A549 (cell line): ENCODE results near the gene HNF4A. TPM values are rescaled to one million over a fixed set of nuclear protein-coding genes. Genes with fewer than 3 reads are reported as not detected.

Experiments used
- ATAC-seq, 2 experiments: fragments of 200-7000 bp in 1 of 2; fragments of >200 bp in 1 of 2; cut with Nextera tagmentation in 1 of 2; cut with Tn5 transposase in 1 of 2; 3 replicates each; pipeline versions ENCODE4 v1.8.0 to v1.9.1; 2018 to 2020; ENCODE audit warnings: mild to moderate bottlenecking in 1 of 2, moderate library complexity in 1 of 2
- CTCF ChIA-PET: fragments of 300-600 bp; sonication (Branson Sonifier 250); formaldehyde crosslinking; extraction: SDS; loops from one replicate; lab custom pipeline; 2021; ENCODE audit warnings: antibody characterized with exemption, inconsistent platforms; lab: Yijun Ruan, JAX
- POLR2A ChIA-PET: fragments of 350-600 bp; formaldehyde crosslinking; extraction: SDS; loops from one replicate; lab custom pipeline; 2021; ENCODE audit warnings: antibody characterized with exemption, inconsistent platforms; lab: Yijun Ruan, JAX
- DNase-seq, 2 experiments: peaks; one replicate each; pipeline versions ENCODE4 v3.0.0 to v3.0.0-alpha.2; 2011 to 2016; ENCODE audit warnings: low read depth in 1 of 2, low spot score in 1 of 2
- FAIRE-seq: peaks from 2 replicates; lab custom pipeline; 2011; peaks lifted over from hg19 to GRCh38; lab: Jason Lieb, UNC
- H3K27ac ChIP-seq, 2 experiments: fragments of >200 bp; sonication (Bioruptor Twin); formaldehyde crosslinking; 3 replicates each; pipeline ENCODE4 v1.5.1; 2016 to 2017
- H3K4me1 ChIP-seq: fragments of >200 bp; sonication (Bioruptor Twin); formaldehyde crosslinking; 3 replicates; pipeline ENCODE4 v1.6.1; 2016
- H3K4me2 ChIP-seq: fragments of >200 bp; sonication (Bioruptor Twin); formaldehyde crosslinking; 3 replicates; pipeline ENCODE4 v1.6.1; 2016
- H3K4me3 ChIP-seq: fragments of >200 bp; sonication (Bioruptor Twin); formaldehyde crosslinking; 3 replicates; pipeline ENCODE4 v1.5.1; 2016
- H3K9me3 ChIP-seq: fragments of >200 bp; sonication (Bioruptor Twin); formaldehyde crosslinking; 3 replicates; pipeline ENCODE4 v1.6.1; 2016
- CEBPB ChIP-seq, 2 experiments: fragments of >200 bp in 1 of 2; sonication (Bioruptor Twin) in 1 of 2; formaldehyde crosslinking in 1 of 2; IDR thresholded peaks; 2 replicates each; pipeline ENCODE4 v1.6.1; 2012 to 2016
- CHD4 ChIP-seq: fragments of 200-600 bp; sonication (generic); IDR thresholded peaks from 2 replicates; pipeline ENCODE4 v1.6.1; 2016; ENCODE audit warnings: antibody characterized with exemption, mild to moderate bottlenecking, borderline replicate concordance
- FOSL2 ChIP-seq, 2 experiments: fragments of 450-650 bp in 1 of 2; fragments of >200 bp in 1 of 2; sonication (Bioruptor Twin) in 1 of 2; formaldehyde crosslinking; IDR thresholded peaks; 2 replicates each; pipeline versions ENCODE4 v1.5.0 to v1.6.1; 2016 to 2020; ENCODE audit warnings: mild to moderate bottlenecking in 1 of 2, moderate library complexity in 1 of 2
- HEYL ChIP-seq: fragments of 250-450 bp; sonication (Bioruptor Pico); IDR thresholded peaks from 2 replicates; pipeline ENCODE4 v1.8.0; 2021; ENCODE audit warnings: mild to moderate bottlenecking, moderate library complexity
- KDM5A ChIP-seq: fragments of 200-600 bp; sonication (generic); IDR thresholded peaks from 2 replicates; pipeline ENCODE4 v1.6.1; 2016; ENCODE audit warnings: antibody characterized with exemption, mild to moderate bottlenecking
- MAFK ChIP-seq: fragments of 450-650 bp; IDR thresholded peaks from 2 replicates; pipeline ENCODE4 v1.6.1; 2014; ENCODE audit not compliant: partially characterized antibody
- MYC ChIP-seq: IDR thresholded peaks from 2 replicates; pipeline ENCODE4 v1.6.1; 2012; ENCODE audit warnings: mild to moderate bottlenecking, inconsistent platforms, low read length, improper control_type of control experiment, borderline replicate concordance
- NPAS2 ChIP-seq: fragments of 250-450 bp; sonication (Bioruptor Pico); IDR thresholded peaks from 2 replicates; pipeline ENCODE4 v1.8.0; 2022; ENCODE audit warnings: mild to moderate bottlenecking, moderate library complexity, borderline replicate concordance
- NR3C1 ChIP-seq: fragments of >200 bp; sonication (Bioruptor Twin); formaldehyde crosslinking; IDR thresholded peaks from 3 replicates; pipeline ENCODE4 v1.6.1; 2017
- TP53 ChIP-seq: fragments of 250-450 bp; sonication (Bioruptor Pico); IDR thresholded peaks from 2 replicates; pipeline ENCODE4 v1.5.0; 2021; ENCODE audit warnings: mild to moderate bottlenecking, moderate library complexity
- ZC3H11A ChIP-seq: fragments of 450-650 bp; IDR thresholded peaks from 2 replicates; pipeline ENCODE4 v1.6.1; 2014; ENCODE audit warnings: antibody characterized with exemption, mild to moderate bottlenecking
- ZSCAN20 ChIP-seq: fragments of 250-450 bp; sonication (Bioruptor Pico); IDR thresholded peaks from 2 replicates; pipeline ENCODE4 v1.8.0; 2022; ENCODE audit warnings: mild to moderate bottlenecking, moderate library complexity
- WGBS: methylation state at CpG from one replicate; pipeline ENCODE4 v1.1.6; 2017; ENCODE audit errors: missing lambda C conversion rate; 5-methylcytosine and 5-hydroxymethylcytosine counted together
- polyA plus RNA-seq, 4 experiments: library from polyadenylated mRNA; depleted of rRNA in 3 of 4; stranded (reverse); fragments of >200 nt; fragmentation: RNase III in 1 of 4; extraction: RNeasy Plus Mini Kit Qiagen cat#74134 plus additional on column Dnase treatment in 1 of 4; gene quantifications; 2 replicates in 3 of 4; 3 replicates in 1 of 4; pipeline ENCODE4 v1.2.3, GENCODE V29; 2011 to 2017
- TF ChIP-seq, protein P1 (sequence below): fragments of 200-600 bp; sonication (generic); IDR thresholded peaks from 2 replicates; pipeline ENCODE4 v1.6.1; 2016; ENCODE audit warnings: antibody characterized with exemption, mild to moderate bottlenecking, moderate library complexity
- TF ChIP-seq, protein P2 (sequence below): fragments of 150-350 bp; IDR thresholded peaks from 2 replicates; pipeline ENCODE4 v1.6.1; 2014; ENCODE audit warnings: low read depth, mild to moderate bottlenecking, low read length

The HNF4A gene
- polyA plus RNA-seq, 2 of the 4 experiments (the other 2 are of a cell fraction), result 20.0 to 26.2 TPM

DNA sequence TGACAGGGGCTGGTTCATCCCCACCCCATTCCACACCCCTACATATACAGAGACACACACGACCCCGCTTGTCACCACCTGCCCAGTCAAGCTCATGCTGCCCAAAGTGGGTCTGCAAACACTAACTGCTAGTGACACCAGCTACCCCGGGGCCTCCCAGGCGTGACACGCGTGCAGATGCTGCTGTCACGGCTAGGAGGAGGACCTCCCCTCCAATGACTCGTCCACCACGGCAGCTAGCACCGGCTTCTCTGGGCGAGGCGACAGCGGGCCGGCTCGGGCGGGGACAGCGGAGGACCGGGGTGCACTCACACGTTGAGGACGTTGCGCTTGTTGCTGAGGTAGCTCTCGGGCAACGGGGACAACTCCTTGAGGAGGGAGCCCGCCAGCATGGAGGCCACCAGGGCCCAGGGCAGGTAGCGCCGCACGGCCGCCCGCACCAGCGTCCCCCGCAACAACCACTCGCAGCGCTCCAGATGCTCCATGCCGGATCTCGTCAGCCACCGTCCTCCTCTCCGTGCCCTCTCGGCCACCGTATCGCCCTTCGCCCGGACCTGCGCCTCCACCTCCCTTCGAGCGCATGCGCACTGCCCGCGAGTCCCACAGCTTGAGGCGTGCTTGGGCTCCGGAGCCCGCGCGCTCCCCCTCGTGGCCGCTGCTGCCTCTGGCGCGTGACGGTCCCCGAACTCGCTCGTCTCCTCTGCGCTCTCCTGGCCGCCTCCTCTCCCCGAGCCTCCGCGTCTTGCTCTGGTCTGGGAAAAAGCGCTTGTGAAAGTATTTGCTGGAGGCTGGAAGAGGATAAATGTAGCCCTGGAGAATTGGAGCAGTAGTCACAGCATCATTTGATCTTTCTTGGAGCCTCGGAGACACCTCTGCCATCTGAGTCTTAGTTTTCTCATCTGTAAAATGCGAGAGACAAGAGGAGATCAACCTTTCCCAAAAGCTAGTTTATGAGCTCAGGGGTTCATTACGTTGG, 44.5 kb upstream of the HNF4A start, which contains the start of gene FITM2 (continued):
- TF ChIP-seq ZSCAN20 (CRISPR knock-in tag) (no peak), FOSL2 (IDR thresholded peaks at IDR 0.05) (no peak), FOSL2 (CRISPR knock-in tag; IDR thresholded peaks at IDR 0.05) (no peak), CEBPB (IDR thresholded peaks at IDR 0.05) (no peak)

DNA sequence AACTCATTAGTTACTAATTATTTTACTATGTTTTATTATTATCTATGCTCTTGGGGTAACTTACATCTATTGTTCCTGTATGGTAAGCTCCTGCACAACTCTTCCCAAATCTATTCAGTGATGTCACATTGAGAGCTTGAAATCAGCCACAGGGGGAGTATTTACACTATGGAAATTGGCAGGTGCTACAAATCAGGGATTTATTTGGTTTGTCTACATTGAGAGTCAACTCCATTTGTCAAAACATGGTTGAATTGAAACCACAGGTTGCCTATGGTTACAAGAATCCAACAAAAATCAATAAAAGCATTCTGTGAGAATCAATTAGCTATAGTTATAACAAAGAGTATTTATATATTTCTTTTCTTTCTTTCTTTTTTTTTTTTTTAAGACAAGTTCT, 40.6 kb upstream of the HNF4A start:
- Histone ChIP-seq H3K27ac (no peak overlapping the region), H3K9me3 (peaks cover 5% of the 10 kb centered on the region; the same call in 1 of the 3 replicates), H3K4me2 (no peak overlapping the region), H3K4me1 (peaks cover 3% of the 10 kb centered on the region; the same call in 2 of the 3 replicates), H3K4me3 (no peak overlapping the region)
- no peak for DNase-seq
- ChIA-PET CTCF (interaction anchor here (0.6 to 10.3 kb wide), 10 partner anchors 12 to 283 kb away, joined by 3 to 337 read pairs (median 3); no protein-coding TSS in a partner anchor), POLR2A (no interaction called here)
- TF ChIP-seq, protein P1, sequence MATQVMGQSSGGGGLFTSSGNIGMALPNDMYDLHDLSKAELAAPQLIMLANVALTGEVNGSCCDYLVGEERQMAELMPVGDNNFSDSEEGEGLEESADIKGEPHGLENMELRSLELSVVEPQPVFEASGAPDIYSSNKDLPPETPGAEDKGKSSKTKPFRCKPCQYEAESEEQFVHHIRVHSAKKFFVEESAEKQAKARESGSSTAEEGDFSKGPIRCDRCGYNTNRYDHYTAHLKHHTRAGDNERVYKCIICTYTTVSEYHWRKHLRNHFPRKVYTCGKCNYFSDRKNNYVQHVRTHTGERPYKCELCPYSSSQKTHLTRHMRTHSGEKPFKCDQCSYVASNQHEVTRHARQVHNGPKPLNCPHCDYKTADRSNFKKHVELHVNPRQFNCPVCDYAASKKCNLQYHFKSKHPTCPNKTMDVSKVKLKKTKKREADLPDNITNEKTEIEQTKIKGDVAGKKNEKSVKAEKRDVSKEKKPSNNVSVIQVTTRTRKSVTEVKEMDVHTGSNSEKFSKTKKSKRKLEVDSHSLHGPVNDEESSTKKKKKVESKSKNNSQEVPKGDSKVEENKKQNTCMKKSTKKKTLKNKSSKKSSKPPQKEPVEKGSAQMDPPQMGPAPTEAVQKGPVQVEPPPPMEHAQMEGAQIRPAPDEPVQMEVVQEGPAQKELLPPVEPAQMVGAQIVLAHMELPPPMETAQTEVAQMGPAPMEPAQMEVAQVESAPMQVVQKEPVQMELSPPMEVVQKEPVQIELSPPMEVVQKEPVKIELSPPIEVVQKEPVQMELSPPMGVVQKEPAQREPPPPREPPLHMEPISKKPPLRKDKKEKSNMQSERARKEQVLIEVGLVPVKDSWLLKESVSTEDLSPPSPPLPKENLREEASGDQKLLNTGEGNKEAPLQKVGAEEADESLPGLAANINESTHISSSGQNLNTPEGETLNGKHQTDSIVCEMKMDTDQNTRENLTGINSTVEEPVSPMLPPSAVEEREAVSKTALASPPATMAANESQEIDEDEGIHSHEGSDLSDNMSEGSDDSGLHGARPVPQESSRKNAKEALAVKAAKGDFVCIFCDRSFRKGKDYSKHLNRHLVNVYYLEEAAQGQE, result no peak
- TF ChIP-seq NR3C1 (no peak), FOSL2 (IDR thresholded peaks at IDR 0.05) (no peak), FOSL2 (CRISPR knock-in tag; IDR thresholded peaks at IDR 0.05) (no peak)
- TF ChIP-seq, protein P2, sequence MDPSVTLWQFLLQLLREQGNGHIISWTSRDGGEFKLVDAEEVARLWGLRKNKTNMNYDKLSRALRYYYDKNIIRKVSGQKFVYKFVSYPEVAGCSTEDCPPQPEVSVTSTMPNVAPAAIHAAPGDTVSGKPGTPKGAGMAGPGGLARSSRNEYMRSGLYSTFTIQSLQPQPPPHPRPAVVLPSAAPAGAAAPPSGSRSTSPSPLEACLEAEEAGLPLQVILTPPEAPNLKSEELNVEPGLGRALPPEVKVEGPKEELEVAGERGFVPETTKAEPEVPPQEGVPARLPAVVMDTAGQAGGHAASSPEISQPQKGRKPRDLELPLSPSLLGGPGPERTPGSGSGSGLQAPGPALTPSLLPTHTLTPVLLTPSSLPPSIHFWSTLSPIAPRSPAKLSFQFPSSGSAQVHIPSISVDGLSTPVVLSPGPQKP, result no peak
- FAIRE-seq, result no peak
- ATAC-seq, result no peak

DNA sequence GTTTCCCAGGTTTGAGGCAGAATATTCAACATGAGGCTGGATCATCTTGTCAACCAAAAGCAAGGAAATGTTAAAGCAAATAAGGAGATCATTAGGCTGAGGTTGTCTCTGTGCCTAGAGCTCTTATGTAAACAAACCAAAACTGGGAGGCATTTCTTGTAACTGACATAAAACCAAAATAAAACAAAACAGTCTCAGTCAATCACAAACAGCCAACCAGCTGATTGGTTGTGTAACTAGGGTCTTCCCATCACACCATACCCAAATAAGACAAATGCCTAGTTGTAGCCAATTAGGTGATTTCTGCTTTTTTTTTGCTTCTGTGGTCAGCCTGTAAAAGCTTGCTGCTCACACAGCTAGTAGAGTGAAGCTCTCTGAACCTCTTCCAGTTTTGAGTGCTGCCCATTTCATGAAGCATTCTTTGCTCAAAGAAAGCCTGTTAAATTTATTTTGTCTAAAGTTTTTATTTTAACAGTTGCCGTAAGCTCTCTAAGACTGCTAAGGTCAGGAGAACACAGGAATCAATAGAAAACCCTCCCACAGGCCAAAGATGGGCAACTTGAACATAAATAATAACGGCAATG, 35.6 kb upstream of the HNF4A start:
- TF ChIP-seq, protein P2, result no peak
- TF ChIP-seq MAFK, result no peak
- no peak for TF ChIP-seq MYC
- no peak for TF ChIP-seq KDM5A
- TF ChIP-seq ZC3H11A, result no peak
- no peak for TF ChIP-seq NPAS2 (CRISPR knock-in tag)
- TF ChIP-seq CHD4, result no peak
- TF ChIP-seq TP53 (CRISPR knock-in tag), result no peak
- TF ChIP-seq HEYL (CRISPR knock-in tag), result no peak
- Histone ChIP-seq H3K4me2 (no peak overlapping the region), H3K4me1 (peaks cover 13% of the 10 kb centered on the region), H3K9me3 (peaks cover 5% of the 10 kb centered on the region; the same call in 1 of the 3 replicates), H3K27ac (no peak overlapping the region), H3K4me3 (no peak overlapping the region)
- CTCF ChIA-PET, result interaction anchor here (0.9 to 15.2 kb wide), 6 partner anchors 8 to 290 kb away, joined by 3 to 134 read pairs (median 8); partner anchors contain the start of gene FITM2
- ATAC-seq (no peak), FAIRE-seq (no peak), DNase-seq (peak in 1 of 2 experiments; percentile 34)
- POLR2A ChIA-PET, result no interaction called here
- WGBS, result 90% methylated on average over 2 of the region's 2 CpGs
